ENCODE results near the gene AXIN1.
"Not testable (repeated sequence)": the region's sequence is repeated elsewhere in the genome, so short reads cannot be mapped to it uniquely, and the experiment has no call there.

AXIN1 gene

DNA sequence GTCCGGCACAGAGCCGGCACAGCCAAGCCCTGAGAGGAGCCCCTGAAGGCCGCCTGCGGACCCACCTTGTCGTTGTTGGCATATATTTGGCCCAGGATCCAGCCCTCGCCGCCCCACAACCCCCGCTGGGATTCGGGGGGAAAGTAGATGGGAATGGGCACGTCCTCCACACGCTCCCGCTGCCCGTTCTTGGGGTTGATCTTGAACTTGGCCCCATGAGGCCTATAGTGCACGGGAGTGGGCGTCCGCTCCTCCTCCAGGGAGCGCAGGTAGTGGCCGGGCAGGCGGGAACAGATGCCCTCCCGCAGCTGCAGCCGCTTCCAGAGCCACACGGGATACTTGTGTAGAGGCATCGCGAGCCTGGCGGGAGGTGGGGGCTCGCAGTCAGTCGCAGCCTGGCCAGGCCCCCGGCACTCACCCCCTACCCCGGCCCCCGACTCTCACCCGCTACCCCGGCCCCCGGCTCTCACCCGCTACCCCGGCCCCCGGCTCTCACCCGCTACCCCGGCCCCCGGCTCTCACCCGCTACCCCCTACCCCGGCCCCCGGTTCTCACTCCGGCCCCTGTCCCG, 17.4 kb upstream of the AXIN1 start:
- no peak for DNase-seq

DNA sequence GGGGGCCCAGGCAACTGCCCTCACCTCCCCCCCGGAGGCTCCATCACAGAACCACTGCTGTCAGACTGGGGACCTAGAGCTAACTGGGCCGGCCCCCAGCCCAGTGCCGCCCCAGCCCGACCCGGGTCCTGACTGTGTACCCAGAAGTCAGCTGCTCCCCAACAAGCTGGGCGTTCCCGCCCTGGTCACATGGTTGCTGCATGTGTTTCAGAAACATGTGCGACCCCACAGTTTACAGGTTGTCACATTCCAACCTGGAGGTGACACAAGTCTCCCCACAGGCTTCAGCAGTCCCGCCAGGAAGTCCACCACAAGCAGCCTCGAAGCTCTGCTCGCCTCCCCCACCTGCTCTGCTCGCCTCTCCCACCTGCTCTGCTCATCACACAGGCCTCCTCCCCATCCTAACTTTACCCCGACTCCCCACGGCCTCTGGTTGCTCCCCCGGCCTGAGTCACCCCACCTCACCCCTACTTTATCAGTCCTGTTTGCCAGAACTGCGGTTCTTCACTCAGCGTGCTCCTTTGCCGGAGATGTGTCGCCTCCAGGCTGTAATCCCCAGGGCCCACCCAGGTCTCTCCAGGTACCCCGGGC, 16.8 kb upstream of the AXIN1 start:
- DNase-seq: no peak

DNA sequence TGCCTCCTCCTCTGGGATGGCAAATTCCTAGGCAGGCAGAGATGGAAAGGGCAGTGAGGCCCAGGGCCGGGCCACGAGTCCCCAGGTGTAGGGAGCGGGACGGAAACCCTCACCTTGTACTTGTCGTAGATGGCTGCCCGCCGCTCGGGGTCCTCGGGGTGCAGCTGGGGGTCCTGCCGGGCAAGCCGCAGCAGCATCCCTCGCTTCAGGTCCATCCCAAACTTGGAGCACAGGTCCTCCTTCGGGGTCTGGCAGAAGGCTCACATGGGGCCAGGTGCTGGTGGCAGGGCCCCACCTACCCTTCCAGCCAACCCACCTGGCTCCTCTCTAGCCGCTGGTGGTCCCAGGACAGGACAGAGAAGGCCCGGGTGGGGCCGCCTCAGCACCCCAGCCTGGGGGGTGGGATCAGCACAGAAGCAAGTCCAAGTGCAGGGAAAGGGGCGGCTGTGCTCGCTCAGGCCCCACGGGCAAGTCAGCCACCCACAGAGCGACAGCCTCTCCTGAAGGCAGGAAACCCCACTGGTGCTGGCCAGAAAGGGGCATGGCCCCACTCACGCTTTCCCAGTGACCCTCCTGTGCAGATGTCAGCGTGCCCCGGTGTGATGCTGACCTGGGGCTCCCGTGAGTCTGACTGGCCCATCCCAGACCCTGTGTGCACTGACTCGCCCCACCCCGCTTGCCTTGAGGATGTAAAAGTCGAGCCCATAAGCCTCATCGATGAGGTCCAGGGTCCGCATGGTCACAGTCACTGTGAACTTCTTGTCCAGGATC, 16.1 kb upstream of the AXIN1 start:
- no peak for DNase-seq

DNA sequence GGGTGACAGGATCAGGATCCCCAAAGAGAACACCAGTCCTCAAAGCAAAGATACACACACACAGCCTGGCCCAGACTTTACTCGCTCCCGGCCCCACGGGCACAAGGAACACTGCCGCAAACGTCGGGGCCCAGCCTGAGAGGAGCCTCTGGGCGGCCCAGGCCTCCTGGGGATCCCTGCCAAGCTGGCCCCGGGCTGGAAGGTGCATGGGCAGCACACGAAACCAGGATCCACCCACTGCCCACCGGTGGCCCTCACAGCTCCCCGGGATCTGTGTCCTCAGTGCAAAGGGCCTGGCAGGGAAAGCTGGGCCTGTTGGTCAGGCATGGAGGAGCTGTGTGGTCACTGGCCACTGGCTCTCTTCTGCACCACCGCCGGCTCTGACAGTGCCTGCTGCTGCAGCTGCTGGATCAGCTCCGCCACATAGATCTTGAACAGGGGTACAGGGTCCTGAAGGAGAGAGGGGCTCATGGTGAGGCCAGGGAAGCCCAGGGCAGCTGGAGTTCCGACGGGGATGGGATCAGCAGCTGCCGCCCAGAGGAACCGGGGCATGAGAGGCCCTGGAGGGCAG, 14.9 kb upstream of the AXIN1 start:
- DNase-seq: no peak

DNA sequence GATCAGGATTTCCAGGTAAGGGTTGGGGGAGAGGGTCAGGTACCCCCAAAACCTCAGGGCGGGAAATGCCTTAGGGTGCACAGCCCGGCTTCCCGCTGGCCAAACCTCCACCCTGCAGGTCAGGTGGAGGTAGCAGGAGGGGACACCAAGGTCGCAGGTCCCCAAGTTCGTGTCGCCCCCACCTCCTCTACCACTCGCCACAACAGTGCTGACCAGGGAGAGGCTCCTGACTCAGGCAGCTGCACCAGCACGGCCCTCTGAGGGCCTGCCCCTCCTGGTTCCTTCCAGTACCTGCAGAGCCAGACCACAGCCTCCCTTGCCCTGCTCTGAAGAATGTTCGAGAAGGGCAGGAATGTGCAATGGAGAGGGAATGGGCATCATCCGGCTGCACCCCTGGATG, 14.0 kb upstream of the AXIN1 start:
- DNase-seq: no peak

GRCh38 chr16:364595-365491, 12.3 kb upstream of the AXIN1 start:
- no peak for DNase-seq

DNA sequence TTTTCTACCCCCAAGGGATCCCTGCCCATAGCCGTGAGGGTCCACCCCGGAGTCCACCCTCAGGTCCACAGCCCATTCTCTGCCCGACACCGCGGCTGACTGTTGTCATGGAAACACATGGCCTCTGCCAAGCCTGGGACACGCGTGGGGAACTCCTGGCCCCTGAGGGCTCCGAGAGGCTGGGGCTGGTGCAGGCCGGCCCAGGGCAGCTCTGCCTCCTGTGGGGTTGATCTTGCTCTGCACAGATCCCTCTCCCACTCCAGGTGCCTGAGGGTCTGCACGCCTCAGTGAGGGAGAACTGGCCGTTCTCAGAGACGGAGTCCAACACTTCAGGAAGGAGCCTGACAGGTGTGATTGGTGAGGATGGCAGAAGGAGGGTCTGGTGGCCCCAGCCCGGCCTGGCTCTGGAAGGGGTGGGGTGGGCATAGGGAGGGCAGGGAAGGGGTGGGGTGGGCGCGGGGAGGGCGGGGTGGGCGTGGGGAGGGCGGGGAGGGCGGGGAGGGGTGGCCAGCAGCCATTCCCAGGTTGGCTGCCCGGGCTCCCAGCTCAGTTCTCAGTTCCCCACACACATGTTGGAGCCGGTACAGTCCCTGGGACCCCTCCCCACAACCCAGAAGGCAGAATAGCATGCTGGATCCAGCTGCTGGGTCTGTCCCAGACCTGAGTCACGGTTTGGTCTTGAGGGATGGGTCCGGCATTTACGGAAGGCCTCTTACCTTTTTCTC, 11.4 kb upstream of the AXIN1 start:
- DNase-seq: no peak

- DNase-seq: no peak
These were observed 10.7 kb upstream of the AXIN1 start for GRCh38 chr16:363110-363765.

GRCh38 chr16:362702-362999, 10.1 kb upstream of the AXIN1 start:
- DNase-seq: not testable (repeated sequence)

DNA sequence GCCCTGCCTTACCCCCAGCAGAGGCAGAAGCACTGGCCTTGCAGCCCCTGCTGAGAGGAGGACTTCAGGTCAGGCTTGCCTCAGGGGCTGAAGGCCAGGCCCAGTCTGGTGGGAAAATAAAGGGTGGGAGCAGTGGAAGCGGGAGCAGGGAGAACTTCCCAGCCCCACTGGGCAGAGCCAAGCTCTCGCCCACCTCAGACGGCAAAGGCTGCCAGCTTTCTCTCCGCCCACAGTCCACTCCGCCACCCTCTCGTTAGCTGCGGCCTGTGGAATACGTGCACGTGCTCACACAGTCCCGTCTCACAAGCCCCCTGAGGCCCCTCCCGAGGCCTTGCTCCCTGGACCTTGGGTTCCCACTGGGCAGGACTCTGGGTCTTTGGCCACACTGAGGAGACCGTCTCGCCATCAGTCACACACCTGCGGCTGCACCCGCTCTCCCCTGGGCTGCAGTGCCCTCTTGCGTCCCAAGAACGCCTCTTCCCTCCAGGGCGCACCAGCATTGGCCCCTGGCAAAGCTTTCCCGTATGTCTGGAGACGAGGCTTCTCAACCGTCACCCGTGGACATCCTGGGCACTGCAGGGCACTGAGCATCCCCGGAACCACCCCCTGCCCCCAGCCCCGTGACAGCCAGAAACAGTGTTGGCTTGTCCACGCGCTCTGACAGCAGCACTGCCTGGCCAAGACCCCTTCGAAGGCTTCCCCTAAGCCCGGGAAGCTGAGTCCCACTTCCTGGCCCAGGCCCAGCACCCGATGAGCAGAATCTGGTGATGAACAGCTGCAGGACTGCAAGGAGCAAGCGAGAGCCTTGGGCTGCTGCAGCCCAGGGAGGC, 9.6 kb upstream of the AXIN1 start:
- peak; percentile 63 for DNase-seq

DNA sequence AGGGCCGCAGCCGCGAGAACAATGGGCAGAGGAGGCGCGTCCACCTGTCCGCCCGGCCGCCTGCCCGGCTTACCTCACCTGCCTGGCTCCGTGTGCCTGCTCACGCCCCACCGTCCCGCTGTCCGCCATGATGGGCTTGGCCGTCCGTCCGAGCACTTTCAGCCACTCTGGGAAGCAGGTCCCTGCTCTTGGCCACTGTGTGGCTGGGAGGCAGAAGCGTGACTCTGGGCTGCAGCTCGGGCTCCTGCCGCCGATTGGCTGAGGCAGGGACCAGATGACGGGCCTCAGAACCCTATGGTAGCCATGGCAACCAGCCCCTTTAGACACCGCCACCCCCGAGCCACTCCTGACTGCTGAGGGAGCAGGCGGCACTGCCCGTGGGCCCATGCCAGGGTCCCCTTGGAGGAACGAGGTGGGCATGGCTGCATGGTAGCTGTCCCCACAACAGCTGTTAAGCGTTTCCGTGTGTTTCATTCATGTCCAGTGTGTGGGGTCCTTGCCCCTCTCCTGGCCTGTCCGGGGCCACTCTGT, 8.9 kb upstream of the AXIN1 start:
- DNase-seq: no peak

DNA sequence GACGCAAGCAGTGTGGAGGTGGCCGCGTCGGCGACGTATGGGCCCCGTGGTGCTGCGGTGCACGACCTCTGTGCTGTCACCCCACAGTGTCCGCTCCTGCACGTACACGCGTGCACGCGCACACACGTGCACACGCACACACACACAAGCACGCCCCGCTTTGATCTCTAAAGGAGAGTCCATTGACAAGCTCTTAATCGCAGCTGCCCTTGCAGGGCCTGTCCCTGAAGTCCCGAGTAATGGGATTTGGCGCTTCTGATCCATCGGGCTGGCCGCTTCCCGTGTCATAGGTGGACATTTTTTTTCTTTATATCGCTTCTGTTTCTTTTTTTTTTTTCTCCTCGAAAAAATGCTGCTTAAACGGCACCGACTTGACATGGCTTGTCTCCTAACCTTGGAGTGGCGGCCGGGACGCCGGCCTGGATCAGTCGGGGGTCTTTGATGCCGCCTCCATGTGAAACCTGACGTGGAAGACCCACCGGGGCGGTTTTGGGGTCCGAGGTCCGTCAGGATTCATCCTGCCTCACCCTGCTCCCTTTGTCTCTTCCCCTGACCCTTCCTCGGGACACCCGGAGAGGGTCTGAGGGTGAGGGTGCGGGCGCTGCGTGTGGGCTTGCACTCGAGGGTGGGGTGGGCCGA, 8.3 kb upstream of the AXIN1 start:
- no peak for DNase-seq

- no peak for DNase-seq
These were observed 7.6 kb upstream of the AXIN1 start for GRCh38 chr16:359871-360697.

GRCh38 chr16:359067-359763, 6.7 kb upstream of the AXIN1 start:
- DNase-seq: no peak

DNA sequence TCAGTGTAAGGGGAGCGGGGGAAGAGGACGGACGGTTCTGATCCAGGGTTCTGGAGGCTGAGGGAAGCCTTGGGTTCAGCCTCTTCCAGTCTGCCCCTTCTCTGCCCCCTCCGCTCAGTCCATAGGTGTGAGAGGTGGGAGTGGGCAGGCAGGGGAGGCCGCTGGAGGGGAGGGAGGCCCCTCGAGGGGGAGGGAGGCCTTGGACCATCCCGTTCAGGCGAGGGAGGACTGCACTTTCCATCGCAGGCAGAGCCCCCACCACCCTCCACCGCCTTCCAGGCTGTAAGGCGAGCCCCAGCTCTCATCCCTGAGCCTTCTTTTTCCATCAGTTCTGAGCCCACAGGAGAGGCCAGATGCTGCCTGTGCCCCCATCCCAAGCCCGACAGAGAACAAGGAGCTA, 4.2 kb upstream of the AXIN1 start:
- DNase-seq: no peak

DNA sequence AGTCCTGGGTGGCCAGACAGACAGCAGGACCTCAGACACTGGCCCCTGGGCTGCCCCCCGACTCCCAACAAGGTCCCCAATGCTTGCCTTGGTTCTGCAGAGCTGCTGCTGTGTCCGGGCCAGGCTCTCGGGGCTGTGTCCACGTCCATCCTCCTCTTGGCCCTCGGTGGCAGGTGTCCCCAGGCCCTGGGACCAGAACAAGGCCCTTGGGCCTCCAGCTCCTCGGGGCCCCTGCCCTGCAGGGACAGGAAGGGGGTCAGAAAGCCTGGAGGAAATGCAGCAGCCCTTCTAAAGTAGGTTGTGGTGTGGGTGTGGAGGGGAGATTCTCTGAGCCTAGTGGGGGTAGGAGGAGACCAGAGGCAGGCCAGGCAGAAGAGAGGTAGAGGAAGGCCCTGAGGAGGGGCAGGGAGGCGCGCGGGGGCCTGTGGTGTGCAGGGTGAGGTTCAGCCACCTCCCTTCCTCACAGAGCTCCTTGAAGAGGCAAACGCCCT, 2.5 kb upstream of the AXIN1 start:
- DNase-seq: no peak

DNA sequence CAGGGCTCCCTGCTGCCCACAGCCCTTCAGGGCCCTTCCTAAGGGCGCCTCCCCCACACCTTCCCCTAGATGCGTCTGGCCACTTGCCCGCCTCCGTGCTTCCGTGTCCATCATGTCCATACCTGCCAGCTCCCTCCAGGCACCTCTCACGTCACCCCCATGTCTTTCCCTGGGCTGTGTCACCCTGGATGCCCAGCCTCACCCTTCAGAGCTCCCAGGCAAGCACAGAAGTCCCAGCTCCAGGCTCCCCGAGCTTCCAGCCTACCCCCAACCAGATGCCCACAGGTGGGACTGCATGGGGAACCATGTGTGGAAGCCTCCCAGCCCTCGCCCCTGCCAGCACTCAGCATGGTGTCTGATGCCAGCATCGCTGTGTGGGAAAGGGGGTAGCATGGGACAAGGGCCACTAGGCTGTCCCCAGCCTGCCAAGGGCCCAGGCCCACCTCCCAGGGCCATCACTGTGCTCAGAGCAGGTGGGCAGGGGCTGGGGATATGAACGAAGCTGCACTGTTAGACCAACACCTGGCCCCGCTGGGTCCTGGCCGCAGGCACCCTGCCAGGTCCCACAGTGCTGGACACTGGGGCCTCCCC, 1.9 kb upstream of the AXIN1 start:
- DNase-seq: no peak

Data from stimulated activated naive CD4-positive, alpha-beta T cell treated with Interleukin-2 at 50 U/mL for 16 hours (primary cell).